H9 (cell line): Measurements from ENCODE around the gene IQCE. TPM values are rescaled to one million over a fixed set of nuclear protein-coding genes. Genes with fewer than 3 reads are reported as not detected.

Experiments used
- DNase-seq: peaks from one replicate; pipeline ENCODE4 v3.0.0-alpha.2; 2017
- H2AFZ ChIP-seq: one replicate; pipeline ENCODE4 v1.6.1; 2013; ENCODE audit warnings: mild to moderate bottlenecking, low read length, control low read depth, moderate library complexity
- H2AK5ac ChIP-seq: 2 replicates; pipeline ENCODE4 v1.6.1; 2013; ENCODE audit warnings: low read length, control low read depth, mixed read lengths; ENCODE audit not compliant: insufficient read length
- H2BK120ac ChIP-seq: one replicate; pipeline ENCODE4 v1.6.1; 2013; ENCODE audit warnings: low read depth, mild to moderate bottlenecking, low read length, control low read depth, inconsistent platforms; ENCODE audit not compliant: poor library complexity, severe bottlenecking
- H2BK12ac ChIP-seq: 2 replicates; pipeline ENCODE4 v1.6.1; 2013; ENCODE audit warnings: low read length, control low read depth, mixed read lengths, low read depth; ENCODE audit not compliant: insufficient read length
- H2BK15ac ChIP-seq: 2 replicates; pipeline ENCODE4 v1.6.1; 2013; ENCODE audit warnings: low read depth, low read length, control low read depth
- H2BK20ac ChIP-seq: one replicate; pipeline ENCODE4 v1.6.1; 2013; ENCODE audit warnings: low read depth, mild to moderate bottlenecking, low read length, control low read depth, inconsistent platforms; ENCODE audit not compliant: poor library complexity, severe bottlenecking
- H2BK5ac ChIP-seq: 2 replicates; pipeline ENCODE4 v1.6.1; 2013; ENCODE audit warnings: low read length, control low read depth, mixed read lengths; ENCODE audit not compliant: insufficient read length
- H3K14ac ChIP-seq: 2 replicates; pipeline ENCODE4 v1.6.1; 2013; ENCODE audit warnings: low read length, control low read depth; ENCODE audit not compliant: insufficient read depth
- H3K18ac ChIP-seq: 2 replicates; pipeline ENCODE4 v1.6.1; 2013; ENCODE audit warnings: low read depth, mild to moderate bottlenecking, mixed read lengths, low read length, control low read depth; ENCODE audit not compliant: insufficient read length
- H3K23ac ChIP-seq: 2 replicates; pipeline ENCODE4 v1.6.1; 2013; ENCODE audit warnings: low read length, control low read depth, mixed read lengths, low read depth; ENCODE audit not compliant: insufficient read length
- H3K23me2 ChIP-seq: 2 replicates; pipeline ENCODE4 v1.6.1; 2013; ENCODE audit warnings: low read depth, mild to moderate bottlenecking, mixed read lengths, low read length, control low read depth; ENCODE audit not compliant: insufficient read length, poor library complexity, severe bottlenecking
- H3K27ac ChIP-seq: 2 replicates; pipeline ENCODE4 v1.5.1; 2013; ENCODE audit warnings: low read length, control low read depth, mixed read lengths, low read depth; ENCODE audit not compliant: insufficient read length
- H3K27me3 ChIP-seq: 2 replicates; pipeline ENCODE4 v1.6.1; 2013; ENCODE audit warnings: low read length, control low read depth, inconsistent platforms; ENCODE audit not compliant: insufficient read depth
- H3K4ac ChIP-seq: 2 replicates; pipeline ENCODE4 v1.6.1; 2013; ENCODE audit warnings: low read depth, mild to moderate bottlenecking, control low read depth, inconsistent platforms, low read length, moderate library complexity
- H3K4me1 ChIP-seq: 2 replicates; pipeline ENCODE4 v1.6.1; 2013; ENCODE audit warnings: low read length, control low read depth, inconsistent platforms; ENCODE audit not compliant: insufficient read depth
- H3K4me2 ChIP-seq: 2 replicates; pipeline ENCODE4 v1.6.1; 2013; ENCODE audit warnings: low read length, control low read depth, mixed read lengths; ENCODE audit not compliant: insufficient read length, insufficient read depth
- H3K56ac ChIP-seq: 2 replicates; pipeline ENCODE4 v1.6.1; 2013; ENCODE audit warnings: low read depth, mild to moderate bottlenecking, mixed read lengths, low read length, control low read depth; ENCODE audit not compliant: insufficient read length
- H3K79me1 ChIP-seq: 2 replicates; pipeline ENCODE4 v1.6.1; 2013; ENCODE audit warnings: low read depth, mild to moderate bottlenecking, moderate library complexity, low read length, control low read depth, inconsistent platforms; ENCODE audit not compliant: insufficient read depth, poor library complexity, severe bottlenecking
- H3K79me2 ChIP-seq: 2 replicates; pipeline ENCODE4 v1.6.1; 2013; ENCODE audit warnings: low read length, control low read depth, inconsistent platforms; ENCODE audit not compliant: insufficient read depth
- H3K9ac ChIP-seq: 2 replicates; pipeline ENCODE4 v1.6.1; 2013; ENCODE audit warnings: low read length, control low read depth, mixed read lengths; ENCODE audit not compliant: insufficient read length; ENCODE audit errors: extremely low read depth
- H3K9me3 ChIP-seq: one replicate; pipeline ENCODE4 v1.6.1; 2013; ENCODE audit warnings: low read depth, low read length, inconsistent platforms; ENCODE audit not compliant: control insufficient read depth
- H3T11ph ChIP-seq: one replicate; pipeline ENCODE4 v1.6.1; 2013; ENCODE audit warnings: mild to moderate bottlenecking, low read length, control low read depth, inconsistent platforms
- H4K20me1 ChIP-seq: one replicate; pipeline ENCODE4 v1.6.1; 2013; ENCODE audit not compliant: control insufficient read depth, insufficient read length, insufficient read depth
- H4K5ac ChIP-seq: 2 replicates; pipeline ENCODE4 v1.6.1; 2013; ENCODE audit warnings: low read depth, mild to moderate bottlenecking, mixed read lengths, low read length, control low read depth; ENCODE audit not compliant: insufficient read length
- H4K8ac ChIP-seq: replicated peaks from 2 replicates; pipeline ENCODE4 v1.6.1; 2013; ENCODE audit warnings: low read length, control low read depth, mixed read lengths, low read depth; ENCODE audit not compliant: insufficient read length
- H4K91ac ChIP-seq: 2 replicates; pipeline ENCODE4 v1.6.1; 2013; ENCODE audit warnings: low read depth, mild to moderate bottlenecking, moderate library complexity, mixed read lengths, low read length, control low read depth; ENCODE audit not compliant: insufficient read length
- H3K27ac Mint-ChIP-seq, 3 experiments: 2 replicates in 2 of 3; 3 replicates in 1 of 3; pipeline ENCODE4 v1.8.0; 2020 to 2021; ENCODE audit warnings: mixed read lengths in 3 of 3, mild to moderate bottlenecking in 1 of 3, moderate library complexity in 1 of 3
- H3K27me3 Mint-ChIP-seq: 2 replicates; pipeline ENCODE4 v1.8.0; 2021; ENCODE audit warnings: low read depth, mild to moderate bottlenecking, moderate library complexity, mixed read lengths
- H3K36me3 Mint-ChIP-seq, 3 experiments: 2 replicates in 2 of 3; 3 replicates in 1 of 3; pipeline ENCODE4 v1.8.0; 2020 to 2021; ENCODE audit warnings: low read depth in 3 of 3, mixed read lengths in 3 of 3; ENCODE audit not compliant: insufficient read depth in 1 of 3
- H3K4me1 Mint-ChIP-seq, 2 experiments: 2 replicates each; pipeline ENCODE4 v1.8.0; 2020; ENCODE audit warnings: mixed read lengths in 2 of 2
- H3K4me3 Mint-ChIP-seq, 2 experiments: 2 replicates in 1 of 2; 3 replicates in 1 of 2; pipeline ENCODE4 v1.8.0; 2020 to 2021; ENCODE audit warnings: mild to moderate bottlenecking in 2 of 2, mixed read lengths in 2 of 2, moderate library complexity in 1 of 2
- H3K9me3 Mint-ChIP-seq, 2 experiments: 2 replicates in 1 of 2; 3 replicates in 1 of 2; pipeline ENCODE4 v1.8.0; 2020; ENCODE audit warnings: mild to moderate bottlenecking in 2 of 2, mixed read lengths in 2 of 2, moderate library complexity in 1 of 2
- WGBS: extraction: QIAGEN DNeasy Blood & Tissue Kit; methylation state at CpG from one replicate; pipeline ENCODE4 v1.1.7; 2013; ENCODE audit warnings: missing lambda C conversion rate, low lambda C conversion rate, mixed read lengths; ENCODE audit not compliant: insufficient read length; ENCODE audit errors: extremely low coverage; 5-methylcytosine and 5-hydroxymethylcytosine counted together
- total RNA-seq: library from RNA; stranded (reverse); gene quantifications from 2 replicates; pipeline ENCODE4 v1.2.1, GENCODE V29; 2021
- TF ChIP-seq, protein P1 (sequence below): fragments of 200-600 bp; sonication (generic); conservative IDR thresholded peaks from 3 replicates; pipeline ENCODE4 v1.8.0; 2021; ENCODE audit warnings: antibody characterized with exemption, mild to moderate bottlenecking

The IQCE gene
- total RNA-seq, 1 experiment from 2014 or later: 7.0 TPM

GRCh38 chr7:2641406-2642393 lies 82.9 kb downstream of the IQCE start:
- Histone ChIP-seq H3K27ac (no peak overlapping the region), H3T11ph (no peak overlapping the region), H3K4me2 (no peak overlapping the region), H2AK5ac (no peak overlapping the region), H2BK20ac (no peak overlapping the region), H3K9ac (no peak overlapping the region), H4K91ac (no peak overlapping the region), H3K79me1 (peaks cover 3% of the 10 kb centered on the region), H2BK12ac (no peak overlapping the region), H2BK5ac (no peak overlapping the region), H4K20me1 (no peaks in the 10 kb centered on the region), H3K9me3 (no peaks in the 10 kb centered on the region), H3K23me2 (no peaks in the 10 kb centered on the region), H2BK15ac (no peak overlapping the region), H3K14ac (0 out of 2 replicates have a peak overlapping the region, but pooled peaks have one; percentile 10), H2BK120ac (no peak overlapping the region), H3K56ac (no peak overlapping the region), H3K4me1 (peaks cover 3% of the 10 kb centered on the region; the same call in 1 of the 2 replicates), H2AFZ (no peak overlapping the region), H4K8ac (no peak overlapping the region), H4K5ac (no peak overlapping the region), H3K18ac (peak overlapping the region; percentile 58), H3K4ac (no peak overlapping the region), H3K27me3 (no peaks in the 10 kb centered on the region), H3K23ac (no peak overlapping the region), H3K79me2 (peaks cover 3% of the 10 kb centered on the region; the same call in 1 of the 2 replicates)
- H3K4me3 Mint-ChIP-seq: peak overlapping the region; percentile 27 to 30; a peak in 1 of 5 replicates
- WGBS: no CpG with 5 or more reads among the region's 39 CpGs
- DNase-seq: peak; percentile 93
- H3K36me3 Mint-ChIP-seq: no peaks in the 10 kb centered on the region
- no peaks in the 10 kb centered on the region for H3K9me3 Mint-ChIP-seq
- TF ChIP-seq, protein P1, sequence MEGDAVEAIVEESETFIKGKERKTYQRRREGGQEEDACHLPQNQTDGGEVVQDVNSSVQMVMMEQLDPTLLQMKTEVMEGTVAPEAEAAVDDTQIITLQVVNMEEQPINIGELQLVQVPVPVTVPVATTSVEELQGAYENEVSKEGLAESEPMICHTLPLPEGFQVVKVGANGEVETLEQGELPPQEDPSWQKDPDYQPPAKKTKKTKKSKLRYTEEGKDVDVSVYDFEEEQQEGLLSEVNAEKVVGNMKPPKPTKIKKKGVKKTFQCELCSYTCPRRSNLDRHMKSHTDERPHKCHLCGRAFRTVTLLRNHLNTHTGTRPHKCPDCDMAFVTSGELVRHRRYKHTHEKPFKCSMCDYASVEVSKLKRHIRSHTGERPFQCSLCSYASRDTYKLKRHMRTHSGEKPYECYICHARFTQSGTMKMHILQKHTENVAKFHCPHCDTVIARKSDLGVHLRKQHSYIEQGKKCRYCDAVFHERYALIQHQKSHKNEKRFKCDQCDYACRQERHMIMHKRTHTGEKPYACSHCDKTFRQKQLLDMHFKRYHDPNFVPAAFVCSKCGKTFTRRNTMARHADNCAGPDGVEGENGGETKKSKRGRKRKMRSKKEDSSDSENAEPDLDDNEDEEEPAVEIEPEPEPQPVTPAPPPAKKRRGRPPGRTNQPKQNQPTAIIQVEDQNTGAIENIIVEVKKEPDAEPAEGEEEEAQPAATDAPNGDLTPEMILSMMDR: peak; percentile 23; the same call in 2 of the 3 replicates
- H3K27ac Mint-ChIP-seq: peak overlapping the region; percentile 86 to 97 (median 94); a peak in 6 of 7 replicates
- H3K4me1 Mint-ChIP-seq: peaks cover 21 to 34% of the 10 kb centered on the region in 2 experiments
- no peaks in the 10 kb centered on the region for H3K27me3 Mint-ChIP-seq
